CD1c-positive myeloid dendritic cell (primary cell): Measurements from ENCODE around the gene HP.

ENCODE experiments used
- DNase-seq: peaks from one replicate; pipeline ENCODE4 v3.0.0-alpha.2; 2016; ENCODE audit errors: extremely low spot score

HP gene

DNA sequence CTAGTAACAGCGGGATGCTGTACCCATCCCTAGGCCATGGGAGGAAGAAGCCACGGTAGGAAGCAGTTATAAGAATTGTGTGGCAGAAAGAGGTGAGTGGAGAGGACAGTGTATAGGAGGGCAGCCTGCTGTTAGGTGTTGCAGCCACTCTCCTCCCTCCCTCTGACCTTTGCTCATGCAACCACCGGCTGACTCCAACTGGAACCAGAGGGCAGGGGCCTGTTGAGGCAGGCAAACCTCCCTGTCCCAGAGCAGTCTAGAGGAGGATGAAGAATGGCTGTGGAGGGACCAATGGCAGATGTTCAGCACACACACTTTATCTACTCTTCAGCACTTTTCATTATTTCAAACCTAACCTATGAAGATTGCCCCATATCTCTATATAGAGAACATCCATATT is 36.9 kb downstream of the HP start:
- DNase-seq, result no peak

DNA sequence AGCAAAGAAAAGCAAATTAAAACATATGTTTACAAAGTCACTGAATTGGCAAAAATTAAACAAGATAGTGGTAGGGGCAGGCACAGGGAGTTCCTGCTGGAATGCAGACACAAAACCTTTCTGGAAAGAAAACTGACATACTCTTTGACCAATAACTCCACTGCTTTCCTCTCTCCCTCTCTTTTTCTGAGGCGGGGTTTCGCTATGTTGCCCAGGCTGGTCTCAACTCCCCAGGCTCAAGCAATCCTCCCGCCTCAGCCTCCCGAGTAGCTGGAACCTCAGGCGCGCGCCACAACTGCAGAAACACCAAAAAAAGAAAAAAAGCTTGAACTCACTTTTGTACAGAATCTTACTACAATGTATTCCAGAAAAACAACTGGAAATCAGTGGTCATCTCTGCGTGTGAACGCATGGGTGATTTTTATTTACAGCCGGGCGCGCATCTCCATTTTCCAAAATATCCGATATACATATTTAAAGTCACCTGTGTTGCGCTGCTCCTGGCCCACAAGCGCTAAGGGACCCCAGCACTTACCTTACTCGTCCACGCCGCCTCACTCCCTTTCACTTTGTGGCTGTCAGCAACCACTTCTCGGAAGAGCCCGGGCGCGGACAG is 38.6 kb downstream of the HP start:
- DNase-seq, result peak; percentile 16

DNA sequence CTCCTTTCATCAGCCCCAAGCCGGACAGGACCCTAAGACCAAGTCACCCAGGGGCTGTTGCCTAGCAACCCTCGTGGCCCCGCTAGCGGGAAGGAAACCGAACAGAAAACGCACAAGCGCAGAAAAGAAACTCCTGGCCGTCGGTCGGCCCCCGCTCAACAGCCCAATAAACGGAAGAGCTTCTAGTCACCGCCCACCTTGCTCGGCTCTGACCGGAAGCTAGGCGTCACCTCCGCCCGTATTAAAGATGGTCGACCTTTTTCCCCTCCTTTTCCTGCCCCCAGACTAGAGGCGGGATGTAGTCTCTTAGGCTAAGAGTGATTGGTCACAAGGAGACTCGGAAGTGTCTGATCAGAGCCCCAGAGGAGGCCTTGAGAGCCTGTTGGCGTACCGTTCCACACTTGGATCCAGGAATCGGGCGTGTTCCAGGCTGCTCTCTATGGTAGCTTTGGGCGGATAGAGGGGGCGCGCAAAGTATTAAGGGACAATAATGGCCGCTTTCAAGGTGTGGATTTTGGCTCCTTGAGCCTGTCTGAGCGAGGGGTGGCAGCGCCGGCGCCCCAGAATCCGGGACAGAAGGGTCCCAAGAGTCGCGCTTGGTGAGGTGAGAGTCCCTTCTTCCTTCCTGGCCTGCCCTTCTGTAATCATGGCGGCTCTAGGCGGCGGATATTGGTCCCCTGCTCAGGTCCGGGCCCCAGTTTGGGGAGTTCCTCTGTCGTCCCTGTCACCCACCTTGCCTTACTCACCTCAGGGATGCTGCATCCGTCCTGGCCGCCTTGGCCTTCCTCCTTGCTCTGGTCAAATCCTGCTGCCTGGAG is 39.4 kb downstream of the HP start, which contains the start of the genes DHX38 and TXNL4B:
DHX38 (plus strand) TSS at position 400 of the 818 bp plus-strand sequence. CDS start 2,311 bp downstream, outside the sequence.
TXNL4B (minus strand) TSS at position 173 of the 818 bp plus-strand sequence. CDS start 2,871 bp downstream, outside the sequence.
- peak; percentile 98 for DNase-seq

DNA sequence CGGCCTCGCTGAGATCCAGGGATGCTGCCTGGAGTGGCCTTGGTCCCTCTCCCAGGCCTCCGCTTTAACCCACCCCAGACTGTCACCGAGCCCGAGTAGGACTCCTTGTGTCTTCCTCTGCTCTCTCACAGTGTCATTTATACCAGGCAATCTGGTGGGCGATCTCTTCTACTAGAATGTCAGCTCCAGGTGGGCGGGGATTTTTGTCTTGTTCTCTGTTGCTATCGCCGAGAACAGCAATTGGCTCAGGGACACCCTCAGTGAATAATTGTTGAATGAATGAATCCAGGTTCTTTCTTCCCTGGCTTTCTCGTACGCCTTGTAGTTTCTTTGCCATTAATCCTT is 39.9 kb downstream of the HP start:
- peak; percentile 54 for DNase-seq

DNA sequence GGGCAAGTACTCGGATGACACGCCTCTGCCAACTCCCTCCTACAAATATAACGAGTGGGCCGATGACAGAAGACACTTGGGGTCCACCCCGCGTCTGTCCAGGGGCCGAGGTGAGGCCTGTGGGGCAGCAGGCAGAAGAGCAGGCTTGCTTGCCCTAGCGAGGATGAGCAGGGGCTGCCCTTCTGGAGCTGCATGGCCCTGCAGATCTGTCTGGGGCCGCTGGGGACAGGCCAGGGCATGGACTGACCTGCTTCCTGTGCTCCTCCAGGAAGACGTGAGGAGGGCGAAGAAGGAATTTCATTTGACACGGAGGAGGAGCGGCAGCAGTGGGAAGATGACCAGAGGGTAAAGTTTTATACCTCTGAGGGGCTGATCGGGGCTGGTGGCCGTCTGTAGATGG is 44.6 kb downstream of the HP start:
- DNase-seq, result no peak

DNA sequence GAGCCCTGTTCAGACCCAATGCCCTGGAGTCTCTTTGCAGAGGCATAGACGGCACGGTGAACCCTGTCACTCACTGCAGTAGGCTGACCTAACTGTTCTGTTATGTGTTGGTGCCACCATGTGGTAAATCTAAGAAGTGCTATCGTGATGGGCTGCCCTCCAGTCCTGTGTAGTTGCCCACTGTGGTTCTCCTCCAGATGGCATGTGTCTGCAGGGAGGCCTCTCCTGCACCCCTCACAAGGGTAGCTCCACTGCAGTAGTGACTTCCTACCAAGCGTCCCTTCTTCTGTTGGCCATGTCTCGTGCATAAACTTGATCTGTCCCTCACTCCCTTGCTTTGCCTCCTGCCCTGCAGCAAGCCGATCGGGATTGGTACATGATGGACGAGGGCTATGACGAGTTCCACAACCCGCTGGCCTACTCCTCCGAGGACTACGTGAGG is 45.1 kb downstream of the HP start:
- peak; percentile 50 for DNase-seq

DNA sequence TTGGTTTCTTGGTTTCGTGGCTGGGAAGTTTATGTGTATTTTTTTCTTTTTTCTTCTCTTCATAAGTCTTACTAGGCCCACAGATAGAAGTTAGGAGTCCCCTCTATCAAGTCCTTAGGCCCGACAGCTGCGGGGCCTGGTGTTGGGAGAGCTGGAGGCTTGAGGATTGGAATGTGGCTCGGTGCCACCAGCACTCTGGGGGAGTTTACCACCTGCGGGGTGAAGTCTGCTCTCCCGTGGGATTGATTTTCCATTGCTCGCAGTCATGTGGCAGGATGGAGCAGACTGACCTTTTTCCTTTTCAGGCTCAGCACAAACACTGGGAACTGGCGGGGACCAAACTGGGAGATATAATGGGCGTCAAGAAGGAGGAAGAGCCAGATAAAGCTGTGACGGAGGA is 46.9 kb downstream of the HP start:
- no peak for DNase-seq

DNA sequence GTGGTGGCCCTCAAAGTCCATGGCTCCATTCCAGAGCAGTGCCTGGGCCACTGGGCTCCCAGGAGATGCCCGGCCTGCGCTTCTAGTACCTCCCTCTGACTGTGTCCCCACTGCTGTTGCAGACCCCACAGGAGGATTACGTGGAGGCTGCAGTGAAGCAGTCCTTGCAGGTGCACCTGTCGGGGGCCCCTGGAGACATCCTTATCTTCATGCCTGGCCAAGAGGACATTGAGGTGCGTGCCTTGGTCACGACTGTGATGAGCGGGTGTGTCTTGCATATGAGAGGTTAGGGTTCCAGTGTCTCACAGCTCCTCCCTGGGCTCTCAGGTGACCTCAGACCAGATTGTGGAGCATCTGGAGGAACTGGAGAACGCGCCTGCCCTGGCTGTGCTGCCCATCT is 50.6 kb downstream of the HP start:
- DNase-seq, result no peak

DNA sequence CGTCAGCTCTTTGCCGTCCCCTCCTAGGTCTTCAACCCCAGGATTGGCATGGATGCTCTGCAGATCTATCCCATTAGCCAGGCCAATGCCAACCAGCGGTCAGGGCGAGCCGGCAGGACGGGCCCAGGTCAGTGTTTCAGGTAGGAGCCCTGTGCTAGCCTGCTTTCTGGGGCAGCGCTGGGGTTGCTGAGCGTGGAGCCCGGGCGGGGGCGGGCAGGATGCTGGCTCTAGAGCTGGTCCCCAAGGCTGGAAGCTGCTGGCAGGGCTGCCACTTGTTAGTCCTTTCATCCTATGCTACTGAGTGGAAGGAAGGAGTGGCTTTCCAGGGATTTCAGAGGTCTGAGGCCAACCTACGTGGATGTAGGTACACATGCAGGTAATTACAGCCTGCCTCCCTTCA is 51.7 kb downstream of the HP start:
- no peak for DNase-seq

DNA sequence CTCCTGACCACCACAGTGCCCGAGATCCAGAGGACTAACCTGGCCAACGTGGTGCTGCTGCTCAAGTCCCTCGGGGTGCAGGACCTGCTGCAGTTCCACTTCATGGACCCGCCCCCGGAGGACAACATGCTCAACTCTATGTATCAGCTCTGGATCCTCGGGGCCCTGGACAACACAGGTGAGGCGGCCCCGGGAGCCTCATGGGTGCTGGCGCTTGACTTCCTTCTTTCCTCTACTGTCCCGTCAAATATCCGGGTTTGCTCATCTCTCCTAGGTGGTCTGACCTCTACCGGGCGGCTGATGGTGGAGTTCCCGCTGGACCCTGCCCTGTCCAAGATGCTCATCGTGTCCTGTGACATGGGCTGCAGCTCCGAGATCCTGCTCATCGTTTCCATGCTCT is 53.1 kb downstream of the HP start:
- DNase-seq, result no peak

DNA sequence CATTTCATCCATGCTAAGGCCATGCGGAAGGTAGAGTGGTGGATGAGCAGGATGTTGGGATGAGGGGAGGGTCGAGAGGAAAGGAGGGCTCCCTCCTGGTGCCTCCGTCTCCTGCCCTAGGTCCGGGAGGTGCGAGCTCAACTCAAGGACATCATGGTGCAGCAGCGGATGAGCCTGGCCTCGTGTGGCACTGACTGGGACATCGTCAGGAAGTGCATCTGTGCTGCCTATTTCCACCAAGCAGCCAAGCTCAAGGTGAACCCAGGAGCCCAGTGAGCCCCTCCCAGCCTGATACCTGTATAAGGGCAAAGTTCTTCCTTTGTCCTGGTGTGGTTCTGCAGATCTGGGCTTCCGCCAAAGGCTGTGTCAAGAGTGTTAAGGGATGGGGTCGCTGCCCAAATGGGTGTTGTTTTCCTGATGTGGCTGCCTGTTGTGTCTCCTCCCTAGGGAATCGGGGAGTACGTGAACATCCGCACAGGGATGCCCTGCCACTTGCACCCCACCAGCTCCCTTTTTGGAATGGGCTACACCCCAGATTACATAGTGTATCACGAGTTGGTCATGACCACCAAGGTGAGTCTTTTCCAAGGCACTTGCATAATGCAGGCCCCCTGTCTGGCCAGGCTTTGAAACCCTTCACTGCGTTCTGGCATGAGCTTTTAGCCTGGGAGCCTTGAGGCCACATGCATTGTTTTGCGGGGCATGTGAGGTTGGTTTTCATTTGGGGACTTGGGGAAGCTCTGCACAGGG is 54.2 kb downstream of the HP start:
- no peak for DNase-seq

DNA sequence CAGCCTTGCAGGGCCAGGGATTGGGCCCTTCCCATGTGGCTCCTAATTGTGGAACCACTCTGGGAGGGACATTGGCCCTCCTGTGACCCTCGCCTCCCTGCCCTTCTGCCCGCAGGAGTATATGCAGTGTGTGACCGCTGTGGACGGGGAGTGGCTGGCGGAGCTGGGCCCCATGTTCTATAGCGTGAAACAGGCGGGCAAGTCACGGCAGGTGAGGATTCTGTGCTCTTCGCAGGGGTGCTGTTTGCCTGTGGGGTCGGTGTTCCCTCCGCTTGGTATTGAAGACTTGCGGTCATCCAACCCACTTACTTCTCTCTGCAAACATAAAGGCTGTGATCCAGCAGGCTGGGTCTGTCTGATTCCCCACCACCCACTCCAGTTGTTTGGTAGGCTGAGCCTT is 55.0 kb downstream of the HP start:
- DNase-seq, result no peak

DNA sequence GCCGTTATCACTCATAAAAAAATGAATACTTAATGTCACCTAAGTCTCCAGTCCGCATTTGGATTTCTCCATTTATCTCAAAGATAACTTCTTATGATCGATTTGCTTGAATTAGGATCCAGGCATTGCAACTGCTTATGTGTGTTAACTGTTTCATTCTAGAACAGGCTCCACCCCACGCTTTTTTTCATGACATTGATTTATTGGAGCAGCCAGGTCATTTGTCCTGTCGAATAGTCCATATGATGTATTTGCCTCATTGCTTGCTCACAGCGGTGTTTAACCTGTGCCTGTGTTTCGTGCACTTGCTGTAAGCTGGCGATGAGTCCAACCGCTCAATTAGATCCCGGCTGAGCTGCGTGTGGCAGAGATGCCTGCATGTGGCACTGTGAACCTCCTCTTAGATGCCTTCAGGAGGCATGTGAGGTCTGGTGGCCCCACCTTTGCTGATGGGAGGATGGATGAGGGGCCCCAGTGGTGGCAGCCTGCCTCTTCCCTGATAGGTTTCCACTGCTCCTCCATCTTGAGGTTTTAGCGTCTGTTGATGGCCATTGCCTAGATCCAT is 55.7 kb downstream of the HP start:
- no peak for DNase-seq
